NCI-H2081 treated with DMSO at 0.1 percent for 48 hours (cell line): ENCODE measurements around the gene LEKR1.

Experiments used
- DNase-seq: peaks from one replicate; lab custom pipeline; 2025; lab: John Stamatoyannopoulos, UW

Gene LEKR1

GRCh38 chr3:157059181-157059580 lies 233.0 kb downstream of the LEKR1 start:
- no peak for DNase-seq

DNA sequence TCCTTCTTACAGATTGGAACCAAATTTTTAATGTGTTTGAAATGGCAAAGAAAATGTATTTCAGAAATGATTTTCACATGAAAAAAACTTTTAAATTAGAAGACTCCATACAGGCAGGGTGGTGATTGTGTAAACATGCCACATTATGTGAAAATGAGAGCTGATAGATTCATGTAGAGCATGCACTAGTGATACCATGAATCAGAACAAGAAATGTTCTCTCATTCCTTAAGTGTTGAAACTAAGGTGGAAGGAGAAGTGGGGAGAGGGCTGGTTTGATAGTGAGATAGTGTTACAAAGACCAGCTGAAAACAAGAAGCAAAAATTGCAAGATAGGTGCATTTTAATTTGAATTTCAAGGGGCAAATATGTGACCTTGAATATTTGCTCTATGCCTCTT lies 233.5 kb downstream of the LEKR1 start:
- DNase-seq = no peak

- no peak for DNase-seq
Measured at GRCh38 chr3:157061265-157061664, 235.1 kb downstream of the LEKR1 start.

DNA sequence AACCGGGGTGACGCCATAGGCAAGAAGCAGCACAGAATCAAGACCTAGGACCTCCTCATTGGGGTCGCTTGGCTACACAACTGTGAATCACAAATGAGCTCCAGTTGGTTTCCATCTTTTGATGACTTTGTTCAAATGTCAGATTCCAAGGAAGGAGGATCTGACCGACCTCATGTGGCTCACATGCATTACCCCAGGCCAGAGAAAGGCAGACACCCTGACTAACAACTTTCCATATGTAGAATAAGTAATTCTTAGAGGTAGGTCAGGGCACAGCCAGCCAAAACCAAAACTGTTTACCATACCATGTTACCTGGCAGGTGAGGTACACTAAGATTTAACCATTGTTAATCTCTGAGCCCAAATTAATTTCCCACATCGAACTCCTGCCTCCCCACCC lies 237.3 kb downstream of the LEKR1 start:
- no peak for DNase-seq

- DNase-seq = no peak
Measured at GRCh38 chr3:157063926-157064325, 237.8 kb downstream of the LEKR1 start.

- no peak for DNase-seq
Measured at GRCh38 chr3:157064402-157064801, 238.2 kb downstream of the LEKR1 start.

DNA sequence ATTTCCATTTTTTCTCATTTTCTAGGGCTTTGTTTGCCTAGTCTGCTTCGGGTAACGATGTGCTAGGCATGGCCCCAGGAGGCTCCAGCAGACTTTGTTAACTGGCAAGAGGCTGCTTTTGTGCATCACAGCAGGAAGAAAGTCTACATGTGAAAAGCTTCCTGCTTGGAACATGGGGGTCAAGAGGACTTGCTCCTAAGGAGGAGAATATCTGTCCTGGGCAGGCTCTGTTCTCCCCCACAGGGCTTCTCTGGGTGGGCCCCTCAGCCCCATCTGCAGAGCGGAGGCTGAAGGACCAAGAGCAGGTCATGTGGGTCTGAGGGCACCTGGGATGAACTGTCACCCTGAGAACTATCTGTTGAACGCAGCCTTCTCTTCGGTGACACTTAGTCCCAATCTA lies 239.0 kb downstream of the LEKR1 start:
- no peak for DNase-seq

DNA sequence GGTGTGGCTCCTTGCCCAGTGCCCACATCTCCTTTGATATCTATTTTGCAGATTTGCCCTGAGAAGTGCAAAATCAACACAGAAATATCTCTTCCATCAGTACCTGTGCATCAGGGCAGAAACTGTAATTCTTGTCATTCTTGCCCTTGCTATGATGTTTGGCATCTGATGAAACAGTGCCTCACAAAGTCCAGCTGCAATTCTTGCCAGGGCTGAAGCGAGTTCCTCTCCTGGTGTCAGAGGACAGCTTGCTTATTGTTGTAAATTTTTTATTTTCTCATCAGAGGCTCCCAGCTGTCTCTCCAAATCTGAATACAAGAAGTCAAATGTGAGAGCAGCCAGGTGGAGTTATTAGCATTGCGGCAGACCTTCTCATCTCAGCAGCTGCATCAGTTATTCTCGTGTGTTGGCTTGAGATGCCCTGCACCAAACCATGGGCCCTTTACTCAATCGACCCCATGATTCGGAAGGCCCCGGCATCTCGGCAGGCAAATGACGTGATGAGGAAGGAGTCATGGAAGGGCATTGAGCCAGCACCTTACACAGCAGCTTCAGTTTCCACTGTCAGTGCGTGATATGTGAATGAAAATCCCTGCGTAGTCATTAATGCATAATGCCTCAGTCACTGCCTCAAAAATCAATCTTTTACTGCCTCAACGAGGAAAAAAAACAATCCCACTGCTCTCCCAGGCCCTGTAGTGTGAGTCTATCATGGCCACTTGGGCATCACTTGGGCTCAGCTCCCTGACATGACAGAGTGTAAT lies 240.4 kb downstream of the LEKR1 start:
- DNase-seq = no peak

DNA sequence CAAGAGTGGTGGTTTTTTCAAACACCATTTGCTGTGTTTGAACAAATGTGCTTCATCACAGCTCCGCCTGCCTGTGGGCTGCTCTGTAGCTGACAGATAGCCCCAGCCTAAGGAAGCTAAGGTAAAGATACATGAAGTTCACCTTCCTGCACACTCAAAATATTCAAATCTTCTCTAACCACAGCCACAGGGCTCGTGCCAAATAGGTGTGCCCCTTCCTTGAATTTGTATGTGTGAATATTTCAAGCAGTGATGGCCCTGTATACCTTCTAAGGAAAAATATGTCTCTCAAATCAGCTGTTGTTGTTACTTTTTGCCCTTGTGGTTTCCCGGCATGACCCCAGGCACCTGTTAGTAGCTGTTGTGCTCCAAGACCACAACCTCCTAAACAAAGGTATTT lies 241.0 kb downstream of the LEKR1 start:
- no peak for DNase-seq

DNA sequence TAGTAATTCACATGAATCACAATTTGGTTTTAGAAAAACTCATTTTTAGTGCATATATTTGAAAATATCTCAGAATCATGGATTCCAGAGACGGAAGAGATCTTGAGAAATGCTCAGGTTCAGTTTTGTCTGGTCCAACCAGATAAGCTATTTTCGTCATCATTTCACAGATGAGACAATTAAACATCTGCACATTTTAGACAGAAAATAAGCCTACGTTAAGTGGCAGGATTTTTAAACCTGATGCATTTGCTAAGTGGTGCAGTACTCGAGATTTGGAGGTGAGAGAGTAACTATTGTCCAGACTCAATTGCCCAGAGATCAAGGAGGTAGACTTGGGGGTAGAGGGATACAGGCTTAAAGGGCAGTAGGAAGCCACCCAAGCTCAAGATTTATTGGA lies 243.3 kb downstream of the LEKR1 start:
- DNase-seq = no peak

- no peak for DNase-seq
Measured at GRCh38 chr3:157069846-157070677, 243.9 kb downstream of the LEKR1 start.

DNA sequence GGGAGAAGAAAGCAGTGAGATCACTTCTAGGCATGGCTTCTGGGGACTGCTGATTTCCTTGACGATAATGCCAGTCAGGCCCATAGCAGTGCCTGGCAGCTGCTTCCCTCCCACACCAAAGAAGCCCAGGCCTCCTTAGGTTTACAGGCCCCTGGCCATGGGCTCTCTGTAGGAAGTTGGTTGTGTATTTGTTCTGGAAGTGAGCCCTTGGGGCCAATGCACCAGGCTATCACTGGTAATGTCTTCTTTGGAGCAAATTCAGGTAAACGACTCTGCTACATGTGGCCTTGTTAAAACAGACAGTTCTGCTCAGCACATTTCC lies 244.5 kb downstream of the LEKR1 start:
- DNase-seq = no peak

DNA sequence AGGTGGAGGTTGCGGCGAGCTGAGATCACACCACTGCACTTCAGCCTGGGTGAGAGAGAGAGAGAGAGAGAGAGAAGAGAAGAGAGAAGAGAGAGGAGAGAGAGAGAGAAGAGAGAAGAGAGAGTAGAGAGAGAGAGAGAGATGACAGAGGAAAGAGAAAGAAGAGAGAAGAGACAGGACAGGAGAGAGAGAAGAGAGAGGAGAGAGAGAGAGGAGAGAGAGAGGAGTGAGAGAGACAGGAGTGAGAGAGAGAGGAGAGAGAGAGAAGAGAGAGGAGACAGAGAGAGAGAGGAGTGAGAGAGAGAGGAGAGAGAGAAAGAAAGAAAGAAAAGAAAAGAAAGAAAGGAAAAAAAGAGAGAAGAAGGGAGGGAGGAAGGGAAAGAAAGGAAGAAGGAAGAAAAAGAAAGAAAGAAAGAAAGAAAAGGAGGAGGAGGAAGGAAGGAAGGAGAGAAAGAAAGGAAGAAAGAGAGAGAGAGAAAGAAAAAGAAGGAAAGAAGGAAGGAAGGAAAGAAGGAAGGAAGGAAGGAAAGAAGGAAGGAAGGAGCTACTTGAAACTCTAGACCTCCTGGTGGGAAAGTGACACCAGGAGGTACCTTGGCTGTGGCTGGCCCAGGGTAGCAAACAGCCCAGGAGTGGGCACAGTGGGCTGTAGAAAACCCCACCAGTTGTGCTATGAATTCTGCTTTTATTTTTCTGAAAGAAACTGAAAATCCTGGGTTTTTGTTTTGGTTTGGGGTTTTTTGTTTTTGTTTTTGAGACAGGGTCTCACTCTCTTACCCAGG lies 245.8 kb downstream of the LEKR1 start:
- DNase-seq = no peak

- DNase-seq = no peak
Measured at GRCh38 chr3:157073810-157074209, 247.7 kb downstream of the LEKR1 start.

- no peak for DNase-seq
Measured at GRCh38 chr3:157074490-157074889, 248.3 kb downstream of the LEKR1 start.

DNA sequence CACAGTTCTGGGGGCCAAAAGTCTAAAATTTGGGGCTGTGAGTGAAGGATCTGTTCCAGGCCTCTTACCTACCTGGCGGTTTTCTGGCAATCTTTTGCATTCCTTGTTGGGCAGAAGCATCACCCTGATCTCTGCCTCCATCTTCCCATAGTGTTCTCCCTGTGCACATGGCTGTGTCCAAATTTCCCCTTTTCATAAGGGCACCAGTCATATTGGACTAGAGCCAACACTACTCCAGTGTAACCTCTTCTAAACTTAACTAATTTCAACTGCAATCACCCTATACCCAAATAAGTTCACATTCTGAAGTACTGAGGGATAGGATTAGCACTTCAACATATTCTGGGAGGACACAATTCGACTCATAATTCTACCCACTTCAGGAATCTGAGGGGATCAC lies 248.8 kb downstream of the LEKR1 start:
- no peak for DNase-seq

GRCh38 chr3:157075693-157076420 lies 249.7 kb downstream of the LEKR1 start:
- DNase-seq = no peak

GRCh38 chr3:157077565-157077991 lies 251.4 kb downstream of the LEKR1 start:
- DNase-seq = no peak

GRCh38 chr3:157078131-157078810 lies 252.1 kb downstream of the LEKR1 start:
- no peak for DNase-seq

- no peak for DNase-seq
Measured at GRCh38 chr3:157078811-157079185, 252.6 kb downstream of the LEKR1 start.

- DNase-seq = no peak
Measured at GRCh38 chr3:157079676-157080369, 253.7 kb downstream of the LEKR1 start.
